Measurements from ENCODE around the gene CD180.

CD180 gene

DNA sequence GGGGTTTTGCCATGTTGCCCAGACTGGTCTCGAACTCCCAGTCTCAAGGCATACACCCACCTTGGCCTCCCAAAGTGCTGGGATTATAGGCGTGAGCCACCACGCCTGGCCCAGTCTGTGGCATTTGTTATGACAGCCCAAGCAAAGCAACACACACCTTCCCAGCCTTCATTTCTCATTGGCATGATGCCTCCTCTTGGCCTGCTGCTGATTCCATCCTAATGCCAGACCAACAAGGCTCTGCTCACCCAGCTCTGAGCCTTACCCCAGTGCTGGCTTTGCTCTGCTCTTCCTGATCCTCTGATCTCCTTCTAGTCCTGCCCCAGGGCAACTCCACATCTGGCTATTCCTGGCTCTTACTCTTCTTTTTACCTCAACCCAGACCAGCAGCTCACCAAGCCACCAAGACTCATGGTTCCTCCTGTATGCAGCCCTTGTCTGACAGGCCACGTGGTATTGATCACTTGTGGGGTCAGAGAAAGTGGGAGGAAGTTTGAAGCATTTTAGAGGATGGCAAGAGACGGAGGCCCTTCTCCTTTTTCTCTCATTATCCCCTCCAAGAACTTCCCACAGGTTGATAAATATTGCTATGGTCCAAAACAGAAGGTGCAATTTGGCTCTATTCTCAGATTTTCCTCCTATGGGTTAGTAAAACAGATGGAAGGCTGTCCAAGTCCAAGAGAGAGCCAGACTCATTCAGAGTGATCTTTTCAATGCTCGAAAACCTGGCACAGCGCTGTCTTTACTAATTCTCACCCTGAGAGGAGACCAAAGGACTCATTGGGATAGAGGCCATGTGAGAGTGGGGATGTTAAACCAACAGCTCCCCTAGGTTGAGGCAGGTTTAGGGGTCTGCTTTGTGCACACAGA, 958 bp downstream of the CD180 start:
- Mint-ChIP-seq H3K4me3 (no peak overlapping the region), H3K36me3 (ENCODE audit: low read depth) (peaks cover 4% of the 10 kb centered on the region), H3K4me1 (peaks cover 24% of the 10 kb centered on the region), H3K27me3 (ENCODE audit: low read depth) (no peaks in the 10 kb centered on the region), H3K9me3 (peaks cover 2% of the 10 kb centered on the region), H3K27ac (peak overlapping the region in 1 of 3 experiments; percentile 56)
- TF ChIP-seq, protein P1, sequence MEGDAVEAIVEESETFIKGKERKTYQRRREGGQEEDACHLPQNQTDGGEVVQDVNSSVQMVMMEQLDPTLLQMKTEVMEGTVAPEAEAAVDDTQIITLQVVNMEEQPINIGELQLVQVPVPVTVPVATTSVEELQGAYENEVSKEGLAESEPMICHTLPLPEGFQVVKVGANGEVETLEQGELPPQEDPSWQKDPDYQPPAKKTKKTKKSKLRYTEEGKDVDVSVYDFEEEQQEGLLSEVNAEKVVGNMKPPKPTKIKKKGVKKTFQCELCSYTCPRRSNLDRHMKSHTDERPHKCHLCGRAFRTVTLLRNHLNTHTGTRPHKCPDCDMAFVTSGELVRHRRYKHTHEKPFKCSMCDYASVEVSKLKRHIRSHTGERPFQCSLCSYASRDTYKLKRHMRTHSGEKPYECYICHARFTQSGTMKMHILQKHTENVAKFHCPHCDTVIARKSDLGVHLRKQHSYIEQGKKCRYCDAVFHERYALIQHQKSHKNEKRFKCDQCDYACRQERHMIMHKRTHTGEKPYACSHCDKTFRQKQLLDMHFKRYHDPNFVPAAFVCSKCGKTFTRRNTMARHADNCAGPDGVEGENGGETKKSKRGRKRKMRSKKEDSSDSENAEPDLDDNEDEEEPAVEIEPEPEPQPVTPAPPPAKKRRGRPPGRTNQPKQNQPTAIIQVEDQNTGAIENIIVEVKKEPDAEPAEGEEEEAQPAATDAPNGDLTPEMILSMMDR (IDR thresholded peaks at IDR 0.05; ENCODE audit: unreplicated experiment in 3 of 3): no peak

DNA sequence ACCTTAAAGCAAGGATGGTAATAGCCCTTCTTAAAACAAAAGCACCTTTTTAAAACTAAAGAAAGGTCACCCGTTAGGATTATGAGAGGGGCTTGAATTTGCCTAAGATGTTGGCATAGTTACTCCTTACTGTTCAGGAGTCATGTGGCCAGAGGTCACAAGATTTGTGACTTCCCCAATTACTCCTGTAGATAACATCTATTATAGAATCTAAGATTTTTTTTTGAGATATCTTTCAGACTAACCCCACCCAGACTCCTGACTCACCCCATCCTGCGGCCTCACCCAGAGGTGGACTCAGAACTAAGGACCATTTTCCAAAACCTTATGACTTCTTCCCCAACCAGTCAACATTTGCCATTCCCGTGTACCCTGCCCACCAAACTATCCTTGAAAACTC, 2.4 kb downstream of the CD180 start:
- H3K4me1 Mint-ChIP-seq: peaks cover 27% of the 10 kb centered on the region
- H3K4me3 Mint-ChIP-seq: no peak overlapping the region
- peaks cover 4% of the 10 kb centered on the region for H3K36me3 Mint-ChIP-seq (ENCODE audit: low read depth)
- peak overlapping the region in 1 of 3 experiments; percentile 85 for H3K27ac Mint-ChIP-seq
- no peaks in the 10 kb centered on the region for H3K27me3 Mint-ChIP-seq (ENCODE audit: low read depth)
- TF ChIP-seq, protein P1 (IDR thresholded peaks at IDR 0.05; ENCODE audit: unreplicated experiment in 3 of 3): no peak
- peaks cover 2% of the 10 kb centered on the region for H3K9me3 Mint-ChIP-seq

DNA sequence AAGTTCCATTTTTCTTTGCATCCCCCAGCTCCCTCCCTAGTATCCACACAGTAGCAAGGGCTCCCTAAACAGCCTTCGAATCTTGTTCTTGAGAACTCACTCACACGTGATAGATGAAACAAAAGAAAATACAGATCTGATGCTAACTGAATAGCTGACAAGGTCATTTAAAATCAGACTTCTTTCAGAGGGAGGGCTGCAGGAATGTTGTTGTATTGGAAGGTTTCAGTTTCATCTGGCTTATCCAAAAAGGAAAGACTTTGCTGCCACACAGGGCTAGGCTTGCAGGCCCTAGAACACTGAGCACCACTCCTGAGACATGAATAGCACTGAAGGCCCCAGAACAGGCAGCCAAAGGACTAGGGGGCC, 3.2 kb downstream of the CD180 start:
- no peaks in the 10 kb centered on the region for H3K27me3 Mint-ChIP-seq (ENCODE audit: low read depth)
- no peak overlapping the region for H3K4me3 Mint-ChIP-seq
- TF ChIP-seq, protein P1 (IDR thresholded peaks at IDR 0.05; ENCODE audit: unreplicated experiment in 3 of 3): no peak
- H3K4me1 Mint-ChIP-seq: peaks cover 27% of the 10 kb centered on the region
- peaks cover 4% of the 10 kb centered on the region for H3K36me3 Mint-ChIP-seq (ENCODE audit: low read depth)
- H3K27ac Mint-ChIP-seq: peak overlapping the region; percentile 80 to 94 (median 85)
- H3K9me3 Mint-ChIP-seq: peaks cover 2% of the 10 kb centered on the region

DNA sequence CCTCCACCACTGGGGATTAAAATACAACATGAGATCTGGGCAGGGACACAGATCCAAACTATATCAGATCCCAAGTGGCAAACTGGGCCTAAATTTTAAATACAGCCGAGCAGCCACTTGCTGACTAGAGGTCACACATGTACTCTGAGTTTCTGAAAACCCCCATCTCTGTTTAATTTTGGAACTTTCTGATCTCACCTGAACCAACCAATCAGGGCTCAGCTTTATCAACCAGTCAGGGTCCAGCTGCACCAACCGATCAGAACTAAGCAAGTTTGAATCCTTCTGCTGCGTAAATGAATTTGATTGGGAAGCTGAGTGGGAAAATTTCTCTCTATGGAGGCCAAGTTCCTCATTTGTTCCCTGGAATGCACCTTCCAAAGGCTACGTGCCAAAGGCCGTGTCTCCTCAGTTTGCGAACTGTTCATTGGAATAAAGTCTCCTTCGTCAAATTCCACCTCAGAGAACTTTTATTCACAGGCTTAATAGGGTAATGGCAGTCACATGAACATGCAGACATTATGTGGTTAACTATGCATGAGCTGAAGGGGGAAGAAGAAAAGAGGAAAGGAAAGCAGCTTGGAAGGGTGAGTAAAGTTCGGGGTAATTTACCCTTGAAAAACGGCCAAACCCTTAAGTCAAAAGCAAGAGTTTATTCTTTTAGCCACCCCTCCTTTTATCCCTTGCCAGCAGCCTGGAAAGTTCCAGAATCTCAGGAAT, 3.7 kb downstream of the CD180 start:
- Mint-ChIP-seq H3K4me1 (peaks cover 27% of the 10 kb centered on the region), H3K27ac (peak overlapping the region; percentile 80 to 94 (median 85)), H3K4me3 (no peak overlapping the region), H3K9me3 (peaks cover 2% of the 10 kb centered on the region), H3K27me3 (ENCODE audit: low read depth) (no peaks in the 10 kb centered on the region), H3K36me3 (ENCODE audit: low read depth) (peaks cover 4% of the 10 kb centered on the region)
- TF ChIP-seq, protein P1 (IDR thresholded peaks at IDR 0.05; ENCODE audit: unreplicated experiment in 3 of 3): no peak

DNA sequence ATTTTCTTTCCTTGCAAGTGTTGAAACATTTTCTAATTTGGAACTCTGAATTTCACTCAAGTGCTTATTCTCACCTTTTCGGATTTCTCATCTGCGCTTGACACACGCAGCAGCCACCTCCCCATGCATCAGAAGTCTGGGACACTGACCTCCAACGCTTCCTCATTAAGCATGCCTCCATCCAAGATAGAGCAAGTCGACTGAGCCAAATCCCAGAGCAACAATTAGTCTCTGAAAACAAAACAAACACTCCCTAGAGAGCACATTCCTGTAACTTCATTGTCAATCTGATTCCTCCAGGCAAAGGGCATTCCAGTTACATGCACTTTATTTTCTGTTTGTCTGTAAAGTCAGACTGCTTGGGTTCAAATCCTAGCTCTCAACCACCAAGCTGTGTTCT, 5.7 kb downstream of the CD180 start:
- TF ChIP-seq, protein P1 (IDR thresholded peaks at IDR 0.05; ENCODE audit: unreplicated experiment in 3 of 3): no peak
- peak overlapping the region; percentile 14 to 88 (median 83) for H3K27ac Mint-ChIP-seq
- H3K9me3 Mint-ChIP-seq: peaks cover 2% of the 10 kb centered on the region
- no peaks in the 10 kb centered on the region for H3K27me3 Mint-ChIP-seq (ENCODE audit: low read depth)
- H3K4me1 Mint-ChIP-seq: peaks cover 27% of the 10 kb centered on the region
- H3K4me3 Mint-ChIP-seq: peak overlapping the region in 2 of 3 experiments; percentile 24 to 35
- H3K36me3 Mint-ChIP-seq (ENCODE audit: low read depth): peaks cover 4% of the 10 kb centered on the region

Data from nephron (organoid).